Prostate gland (tissue), 2 donors: ENCODE measurements around the gene GRIK2. TPM values are rescaled to one million over a fixed set of nuclear protein-coding genes. Genes with fewer than 3 reads are reported as not detected.

ENCODE experiments used
- DNase-seq: peaks from one replicate; pipeline ENCODE4 v3.0.0-alpha.2; 2019; ENCODE audit warnings: low spot score
- H3K27ac ChIP-seq, 2 donors: fragments of 200-600 bp; sonication (generic); 2 replicates each; pipeline ENCODE4 v1.5.1; 2017 to 2019
- H3K27me3 ChIP-seq: fragments of 200-600 bp; sonication (generic); replicated peaks from 2 replicates; pipeline ENCODE4 v1.5.1; 2019; ENCODE audit not compliant: insufficient read depth
- H3K36me3 ChIP-seq, 2 donors: fragments of 200-600 bp; sonication (generic); 1 replicate in 1 of 2; 2 replicates in 1 of 2; pipeline versions ENCODE4 v1.5.1 to v1.8.1; 2017 to 2019
- H3K4me1 ChIP-seq: fragments of 200-600 bp; sonication (generic); replicated peaks from 2 replicates; pipeline ENCODE4 v1.5.1; 2019
- H3K4me3 ChIP-seq, 2 donors: fragments of 200-600 bp; sonication (generic); 2 replicates each; pipeline ENCODE4 v1.5.1; 2017 to 2019
- H3K9me3 ChIP-seq: fragments of 200-600 bp; sonication (generic); 2 replicates; pipeline ENCODE4 v1.5.1; 2017
- CTCF ChIP-seq, 4 experiments: fragments of 200-600 bp in 2 of 4; fragments of 450-650 bp in 2 of 4; sonication (generic) in 2 of 4; IDR thresholded peaks; 1 replicate in 3 of 4; 2 replicates in 1 of 4; pipeline ENCODE4 v1.5.1; 2016 to 2019; ENCODE audit warnings: antibody characterized with exemption in 4 of 4, mild to moderate bottlenecking in 2 of 4, moderate library complexity in 2 of 4
- POLR2A ChIP-seq: fragments of 450-650 bp; IDR thresholded peaks from one replicate; pipeline ENCODE4 v1.6.1; 2016; ENCODE audit warnings: antibody characterized with exemption, mild to moderate bottlenecking
- POLR2AphosphoS5 ChIP-seq: sonication (generic); formaldehyde crosslinking; IDR thresholded peaks from one replicate; pipeline ENCODE4 v1.6.1; 2017; ENCODE audit warnings: antibody characterized with exemption
- WGBS: methylation state at CpG from one replicate; pipeline ENCODE4 v1.1.5; 2018; 5-methylcytosine and 5-hydroxymethylcytosine counted together
- intact Hi-C: fragments of 100-400 bp; cut with DNase I; formaldehyde crosslinking; loops from one replicate; pipeline ENCODE4 v1.14.2; 2022
- total RNA-seq, 2 donors: library from RNA; depleted of rRNA; stranded (reverse); fragments of >200 nt; gene quantifications; one replicate each; pipeline ENCODE4 v1.1.0, GENCODE V29; 2016

The GRIK2 gene
- total RNA-seq, 2 donors from 2014 or later = 2.6 to 15.7 TPM

- no peaks in the 10 kb centered on the region for H3K27me3 ChIP-seq
- DNase-seq = no peak
- no peaks in the 10 kb centered on the region for H3K4me1 ChIP-seq
- intact Hi-C loops = no loop called here
- TF ChIP-seq POLR2A (no peak), CTCF (IDR thresholded peaks at IDR 0.05) (no peak), POLR2AphosphoS5 (no peak)
- no peak overlapping the region for H3K27ac ChIP-seq
- H3K4me3 ChIP-seq = no peak overlapping the region
- no peaks in the 10 kb centered on the region for H3K9me3 ChIP-seq
- no peaks in the 10 kb centered on the region for H3K36me3 ChIP-seq
- 93% methylated on average over 5 of the region's 5 CpGs for WGBS
These were observed 289.4 kb downstream of the GRIK2 start for GRCh38 chr6:101682937-101683336.

GRCh38 chr6:101683884-101684283 lies 290.4 kb downstream of the GRIK2 start:
- no peaks in the 10 kb centered on the region for H3K4me1 ChIP-seq
- H3K4me3 ChIP-seq = no peak overlapping the region
- TF ChIP-seq POLR2AphosphoS5 (no peak), CTCF (IDR thresholded peaks at IDR 0.05) (no peak)
- H3K27me3 ChIP-seq = no peaks in the 10 kb centered on the region
- intact Hi-C loops = no loop called here
- H3K36me3 ChIP-seq = no peaks in the 10 kb centered on the region
- no peaks in the 10 kb centered on the region for H3K9me3 ChIP-seq
- WGBS = 88% methylated on average over 1 of the region's 1 CpG
- H3K27ac ChIP-seq = no peak overlapping the region
- no peak for DNase-seq

GRCh38 chr6:101686653-101687052 lies 293.1 kb downstream of the GRIK2 start:
- intact Hi-C loops = no loop called here

GRCh38 chr6:101689156-101689555 lies 295.6 kb downstream of the GRIK2 start:
- TF ChIP-seq POLR2A = no peak
- TF ChIP-seq CTCF (IDR thresholded peaks at IDR 0.05) = no peak
- TF ChIP-seq POLR2AphosphoS5 = no peak
- Histone ChIP-seq H3K36me3 (no peaks in the 10 kb centered on the region), H3K9me3 (no peaks in the 10 kb centered on the region), H3K27ac (no peak overlapping the region), H3K27me3 (no peaks in the 10 kb centered on the region), H3K4me1 (no peaks in the 10 kb centered on the region), H3K4me3 (no peak overlapping the region)
- 77% methylated on average over 1 of the region's 1 CpG for WGBS
- DNase-seq = no peak
- intact Hi-C loops = no loop called here

More at GRCh38 chr6:101686653-101687052, 293.1 kb downstream of the GRIK2 start:
- Histone ChIP-seq H3K9me3 (no peaks in the 10 kb centered on the region), H3K36me3 (no peaks in the 10 kb centered on the region), H3K27ac (no peak overlapping the region), H3K27me3 (no peaks in the 10 kb centered on the region), H3K4me1 (no peaks in the 10 kb centered on the region), H3K4me3 (no peak overlapping the region)
- no peak for DNase-seq
- 96% methylated on average over 3 of the region's 3 CpGs for WGBS
- TF ChIP-seq POLR2A (no peak), POLR2AphosphoS5 (no peak), CTCF (IDR thresholded peaks at IDR 0.05) (no peak)

- no peaks in the 10 kb centered on the region for H3K27me3 ChIP-seq
- no peak for DNase-seq
- intact Hi-C loops = no loop called here
- H3K27ac ChIP-seq = no peak overlapping the region
- no peak overlapping the region for H3K4me3 ChIP-seq
- H3K9me3 ChIP-seq = no peaks in the 10 kb centered on the region
- TF ChIP-seq CTCF (IDR thresholded peaks at IDR 0.05) (no peak), POLR2A (no peak), POLR2AphosphoS5 (no peak)
- 64% methylated on average over 2 of the region's 2 CpGs for WGBS
- H3K4me1 ChIP-seq = no peaks in the 10 kb centered on the region
- H3K36me3 ChIP-seq = no peaks in the 10 kb centered on the region
These were observed 296.2 kb downstream of the GRIK2 start for GRCh38 chr6:101689695-101690094.
